ENCODE data around the gene MAP4.

Gene MAP4

GRCh38 chr3:47856669-47857068 is 159.5 kb downstream of the MAP4 start:
- Histone ChIP-seq H3K4me3 (ENCODE audit: low read depth in 1 of 2, low read length in 2 of 2) (no peak overlapping the region), H3K27me3 (ENCODE audit: low read depth, low read length) (no peaks in the 10 kb centered on the region), H3K36me3 (ENCODE audit: control insufficient read depth in 1 of 2, insufficient read depth in 2 of 2, low read length in 2 of 2) (peaks cover 28 to 82% of the 10 kb centered on the region in 2 donors), H3K9me3 (ENCODE audit: control insufficient read depth in 1 of 2, low read length in 2 of 2) (no peaks in the 10 kb centered on the region), H3K4me1 (ENCODE audit: control insufficient read depth in 1 of 2, insufficient read depth in 2 of 2, low read length in 2 of 2) (no peaks in the 10 kb centered on the region), H3K27ac (ENCODE audit: low read length) (no peak overlapping the region)

DNA sequence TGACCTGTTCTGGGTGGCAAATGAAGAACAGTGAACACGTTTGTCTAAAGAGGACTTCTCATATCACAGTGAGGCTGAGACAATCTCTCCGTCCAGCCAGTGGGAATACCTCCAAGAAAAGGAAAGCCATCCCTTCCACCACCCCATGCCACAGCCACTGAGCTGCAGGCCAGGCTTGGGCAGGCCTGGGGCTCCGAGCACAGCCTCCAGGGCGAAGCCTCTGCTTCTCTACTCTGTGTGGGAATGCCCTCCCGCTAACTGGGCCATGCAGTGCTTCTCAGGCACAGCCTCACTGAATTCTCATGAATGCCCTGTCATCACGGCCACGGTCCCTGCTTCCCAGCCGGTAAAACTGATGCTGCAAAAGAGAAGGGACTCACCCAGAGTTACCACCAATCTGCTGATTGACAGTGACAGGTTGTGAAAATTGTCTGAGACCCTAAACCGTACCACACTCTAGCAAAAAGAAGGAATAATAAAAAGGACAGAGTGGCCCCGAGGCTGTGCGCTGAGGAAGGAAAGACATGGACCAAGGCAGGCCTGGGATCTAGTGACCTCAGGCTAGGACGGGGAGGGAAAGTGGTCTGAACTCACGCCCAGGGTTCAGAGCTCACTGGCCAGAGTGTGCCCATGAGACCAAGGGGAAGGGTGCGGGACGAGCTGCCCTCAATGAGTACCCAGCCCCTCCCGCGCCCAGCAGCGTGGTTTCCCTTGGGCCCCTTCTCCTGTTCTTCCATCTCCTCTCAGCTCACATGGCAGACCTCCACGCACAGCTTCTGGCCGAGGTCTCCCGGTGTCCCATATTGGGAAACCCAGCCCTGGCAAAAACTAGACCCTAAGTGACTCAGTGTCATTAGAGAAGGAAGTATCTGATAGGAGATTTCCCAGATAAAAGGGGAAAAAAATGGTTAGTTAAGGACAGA is 160.5 kb downstream of the MAP4 start:
- H3K27me3 ChIP-seq (ENCODE audit: low read depth, low read length): no peaks in the 10 kb centered on the region
- H3K36me3 ChIP-seq (ENCODE audit: control insufficient read depth in 1 of 2, insufficient read depth in 2 of 2, low read length in 2 of 2): peaks cover 28 to 83% of the 10 kb centered on the region in 2 donors
- H3K4me1 ChIP-seq (ENCODE audit: control insufficient read depth in 1 of 2, insufficient read depth in 2 of 2, low read length in 2 of 2): no peaks in the 10 kb centered on the region
- no peak overlapping the region for H3K4me3 ChIP-seq (ENCODE audit: low read depth in 1 of 2, low read length in 2 of 2)
- no peak overlapping the region for H3K27ac ChIP-seq (ENCODE audit: low read length)
- no peaks in the 10 kb centered on the region for H3K9me3 ChIP-seq (ENCODE audit: control insufficient read depth in 1 of 2, low read length in 2 of 2)

DNA sequence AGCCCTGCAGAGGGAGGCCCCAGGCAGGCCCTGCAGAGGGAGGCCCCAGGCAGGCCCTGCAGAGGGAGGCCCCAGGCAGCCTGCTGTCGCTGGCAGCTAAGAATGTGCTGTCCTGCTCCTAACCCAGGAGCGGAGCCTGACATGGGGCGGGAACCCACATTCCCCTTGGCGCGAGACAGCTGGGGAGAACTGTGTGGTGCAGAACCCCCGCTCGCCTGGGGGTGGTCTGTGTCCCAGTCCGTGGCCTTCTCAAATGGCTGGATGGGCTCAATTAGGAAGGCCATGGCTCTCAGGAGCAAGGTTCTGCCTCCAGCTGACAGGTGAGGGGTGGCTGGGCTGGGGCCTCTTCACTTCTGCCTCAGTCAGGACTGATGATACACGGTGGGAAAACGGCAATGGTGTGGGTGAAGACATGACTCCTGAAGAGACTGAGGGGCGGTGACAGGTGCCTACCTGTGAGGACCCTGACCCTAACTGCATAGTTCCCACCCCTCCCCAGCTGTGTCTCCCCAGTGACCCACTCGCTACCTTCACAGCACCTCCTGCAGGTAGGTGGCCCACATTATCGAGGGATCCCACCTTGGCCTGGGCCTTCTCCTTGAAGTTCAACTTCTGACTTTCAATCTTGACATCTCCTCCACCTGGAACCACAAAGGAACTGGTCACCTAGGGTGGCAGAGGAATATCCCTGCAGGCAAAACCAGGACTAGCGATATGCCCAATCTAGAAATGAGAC is 161.3 kb downstream of the MAP4 start:
- Histone ChIP-seq H3K9me3 (ENCODE audit: control insufficient read depth in 1 of 2, low read length in 2 of 2) (no peaks in the 10 kb centered on the region), H3K4me3 (ENCODE audit: low read depth in 1 of 2, low read length in 2 of 2) (no peak overlapping the region), H3K36me3 (ENCODE audit: control insufficient read depth in 1 of 2, insufficient read depth in 2 of 2, low read length in 2 of 2) (peaks cover 36 to 82% of the 10 kb centered on the region in 2 donors), H3K4me1 (ENCODE audit: control insufficient read depth in 1 of 2, insufficient read depth in 2 of 2, low read length in 2 of 2) (no peaks in the 10 kb centered on the region), H3K27me3 (ENCODE audit: low read depth, low read length) (no peaks in the 10 kb centered on the region), H3K27ac (ENCODE audit: low read length) (no peak overlapping the region)

DNA sequence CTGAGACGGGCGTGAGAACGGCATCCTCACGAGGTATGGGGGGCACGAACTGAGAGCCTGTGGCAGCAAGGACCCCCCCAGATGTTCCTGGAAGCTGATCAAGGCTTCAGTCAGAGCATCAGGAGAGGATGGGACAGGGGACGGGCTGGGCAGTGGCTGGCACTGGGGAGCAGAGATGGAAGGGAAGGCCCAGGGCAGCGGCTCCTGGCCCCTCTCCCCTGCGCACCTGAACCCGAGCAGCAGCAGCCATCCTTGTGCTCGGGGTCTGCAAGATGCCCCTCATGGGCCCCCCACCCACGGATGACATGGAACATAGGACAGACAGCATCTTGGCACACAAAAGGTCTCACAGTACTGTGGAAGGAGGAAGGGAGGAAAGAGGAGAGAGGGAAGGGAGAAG is 161.9 kb downstream of the MAP4 start:
- H3K27me3 ChIP-seq (ENCODE audit: low read depth, low read length): no peaks in the 10 kb centered on the region
- H3K27ac ChIP-seq (ENCODE audit: low read length): no peak overlapping the region
- H3K36me3 ChIP-seq (ENCODE audit: control insufficient read depth in 1 of 2, insufficient read depth in 2 of 2, low read length in 2 of 2): peaks cover 42 to 84% of the 10 kb centered on the region in 2 donors
- H3K9me3 ChIP-seq (ENCODE audit: control insufficient read depth in 1 of 2, low read length in 2 of 2): no peaks in the 10 kb centered on the region
- H3K4me3 ChIP-seq (ENCODE audit: low read depth in 1 of 2, low read length in 2 of 2): no peak overlapping the region
- no peaks in the 10 kb centered on the region for H3K4me1 ChIP-seq (ENCODE audit: control insufficient read depth in 1 of 2, insufficient read depth in 2 of 2, low read length in 2 of 2)

- Histone ChIP-seq H3K36me3 (ENCODE audit: control insufficient read depth in 1 of 2, insufficient read depth in 2 of 2, low read length in 2 of 2) (peaks cover 45 to 89% of the 10 kb centered on the region in 2 donors), H3K27ac (ENCODE audit: low read length) (no peak overlapping the region), H3K9me3 (ENCODE audit: control insufficient read depth in 1 of 2, low read length in 2 of 2) (no peaks in the 10 kb centered on the region), H3K4me3 (ENCODE audit: low read depth in 1 of 2, low read length in 2 of 2) (no peak overlapping the region), H3K4me1 (ENCODE audit: control insufficient read depth in 1 of 2, insufficient read depth in 2 of 2, low read length in 2 of 2) (no peaks in the 10 kb centered on the region), H3K27me3 (ENCODE audit: low read depth, low read length) (no peaks in the 10 kb centered on the region)
These were observed 163.3 kb downstream of the MAP4 start for GRCh38 chr3:47852604-47853602.

DNA sequence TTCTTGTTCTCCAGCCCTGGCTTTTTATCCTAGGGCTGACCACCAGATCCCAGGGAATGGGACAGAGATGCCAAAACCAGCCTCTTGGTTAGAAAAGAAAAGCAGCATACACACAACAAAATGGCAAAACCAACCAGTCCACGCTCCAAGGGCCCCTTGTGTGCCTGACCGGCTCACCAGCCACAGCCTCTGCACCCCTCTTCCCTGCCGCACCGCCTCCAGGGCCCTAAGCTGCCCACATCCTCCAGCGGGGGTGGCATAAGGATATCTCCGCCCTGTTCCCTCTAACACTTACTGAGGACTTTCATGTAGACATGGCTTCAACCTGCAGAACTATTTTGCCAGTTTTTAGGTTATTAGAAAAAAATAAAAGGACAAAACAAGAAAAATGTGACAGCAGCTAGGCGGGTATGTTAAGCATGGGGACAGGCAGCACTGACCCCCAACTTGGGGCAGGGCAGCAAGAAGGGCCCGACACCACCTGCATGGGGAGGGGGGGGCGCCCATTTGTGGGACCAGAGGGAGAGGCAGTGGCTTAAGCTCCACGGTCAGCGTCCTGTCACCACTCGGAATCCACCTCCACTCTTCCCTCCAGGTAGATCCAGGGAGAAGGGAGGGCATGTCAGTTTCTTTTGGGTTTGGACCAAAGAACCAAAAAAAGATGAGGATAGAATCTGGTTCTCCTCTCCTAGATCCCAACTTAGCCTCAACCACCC is 164.2 kb downstream of the MAP4 start:
- Histone ChIP-seq H3K4me3 (ENCODE audit: low read depth in 1 of 2, low read length in 2 of 2) (no peak overlapping the region), H3K36me3 (ENCODE audit: control insufficient read depth in 1 of 2, insufficient read depth in 2 of 2, low read length in 2 of 2) (peaks cover 47 to 91% of the 10 kb centered on the region in 2 donors), H3K9me3 (ENCODE audit: control insufficient read depth in 1 of 2, low read length in 2 of 2) (no peaks in the 10 kb centered on the region), H3K27me3 (ENCODE audit: low read depth, low read length) (no peaks in the 10 kb centered on the region), H3K4me1 (ENCODE audit: control insufficient read depth in 1 of 2, insufficient read depth in 2 of 2, low read length in 2 of 2) (no peaks in the 10 kb centered on the region), H3K27ac (ENCODE audit: low read length) (no peak overlapping the region)

GRCh38 chr3:47850564-47851410 is 165.4 kb downstream of the MAP4 start:
- peaks cover 49 to 91% of the 10 kb centered on the region in 2 donors for H3K36me3 ChIP-seq (ENCODE audit: control insufficient read depth in 1 of 2, insufficient read depth in 2 of 2, low read length in 2 of 2)
- H3K4me3 ChIP-seq (ENCODE audit: low read depth in 1 of 2, low read length in 2 of 2): no peak overlapping the region
- no peak overlapping the region for H3K27ac ChIP-seq (ENCODE audit: low read length)
- no peaks in the 10 kb centered on the region for H3K4me1 ChIP-seq (ENCODE audit: control insufficient read depth in 1 of 2, insufficient read depth in 2 of 2, low read length in 2 of 2)
- no peaks in the 10 kb centered on the region for H3K9me3 ChIP-seq (ENCODE audit: control insufficient read depth in 1 of 2, low read length in 2 of 2)
- H3K27me3 ChIP-seq (ENCODE audit: low read depth, low read length): no peaks in the 10 kb centered on the region

DNA sequence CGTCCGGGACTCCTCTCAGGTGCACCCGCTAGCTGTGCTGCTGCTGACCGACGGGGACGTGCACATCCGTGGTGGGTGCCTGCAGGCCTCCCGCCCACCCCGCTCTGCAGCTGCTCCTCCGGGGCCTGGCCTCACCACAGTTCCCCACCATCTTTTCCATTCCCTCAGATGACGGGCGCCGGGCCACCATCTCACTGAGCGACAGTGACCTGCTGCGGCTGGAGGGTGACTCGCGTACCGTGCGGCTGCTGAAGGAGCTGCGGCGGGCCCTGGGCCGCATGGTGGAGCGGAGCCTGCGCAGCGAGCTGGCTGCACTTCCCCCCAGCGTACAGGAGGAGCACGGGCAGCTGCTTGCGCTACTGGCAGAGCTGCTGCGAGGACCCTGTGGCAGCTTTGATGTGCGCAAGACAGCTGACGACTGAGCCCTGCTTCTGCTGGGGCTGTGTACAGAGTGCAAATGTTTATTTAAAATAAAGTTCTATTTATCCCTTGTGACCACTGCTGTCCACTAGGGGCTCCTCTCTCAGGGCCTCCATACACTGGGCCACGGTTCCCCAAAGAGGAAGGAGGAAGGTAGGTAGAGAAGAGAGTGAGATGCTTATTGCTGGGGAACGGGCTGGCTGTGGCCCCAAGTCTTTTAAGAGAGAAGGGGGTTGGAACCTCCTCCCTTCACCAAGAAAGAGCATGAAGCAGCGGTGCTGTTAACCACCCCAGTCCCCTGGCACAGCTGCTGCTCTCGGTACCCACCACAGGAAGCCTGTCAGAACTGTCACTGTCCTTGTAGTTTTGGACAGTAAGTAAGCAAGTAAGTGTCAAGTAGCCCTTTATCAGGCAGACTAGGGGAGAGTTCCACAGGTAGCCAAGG is 166.3 kb downstream of the MAP4 start:
- no peak overlapping the region for H3K27ac ChIP-seq (ENCODE audit: low read length)
- no peaks in the 10 kb centered on the region for H3K27me3 ChIP-seq (ENCODE audit: low read depth, low read length)
- H3K4me3 ChIP-seq (ENCODE audit: low read depth in 1 of 2, low read length in 2 of 2): no peak overlapping the region
- no peaks in the 10 kb centered on the region for H3K9me3 ChIP-seq (ENCODE audit: control insufficient read depth in 1 of 2, low read length in 2 of 2)
- H3K36me3 ChIP-seq (ENCODE audit: control insufficient read depth in 1 of 2, insufficient read depth in 2 of 2, low read length in 2 of 2): peaks cover 51 to 87% of the 10 kb centered on the region in 2 donors
- no peaks in the 10 kb centered on the region for H3K4me1 ChIP-seq (ENCODE audit: control insufficient read depth in 1 of 2, insufficient read depth in 2 of 2, low read length in 2 of 2)

GRCh38 chr3:47849186-47849698 is 167.0 kb downstream of the MAP4 start:
- Histone ChIP-seq H3K27ac (ENCODE audit: low read length) (no peak overlapping the region), H3K36me3 (ENCODE audit: control insufficient read depth in 1 of 2, insufficient read depth in 2 of 2, low read length in 2 of 2) (peaks cover 54 to 85% of the 10 kb centered on the region in 2 donors), H3K4me3 (ENCODE audit: low read depth in 1 of 2, low read length in 2 of 2) (no peak overlapping the region)

More at GRCh38 chr3:47849186-47849698, 167.0 kb downstream of the MAP4 start:
- H3K4me1 ChIP-seq (ENCODE audit: control insufficient read depth in 1 of 2, insufficient read depth in 2 of 2, low read length in 2 of 2): no peaks in the 10 kb centered on the region
- no peaks in the 10 kb centered on the region for H3K9me3 ChIP-seq (ENCODE audit: control insufficient read depth in 1 of 2, low read length in 2 of 2)
- no peaks in the 10 kb centered on the region for H3K27me3 ChIP-seq (ENCODE audit: low read depth, low read length)

All from muscle layer of duodenum (tissue), 2 donors.